LHCN-M2 (cell line): ENCODE results near the gene FABP2. TPM values are rescaled to one million over a fixed set of nuclear protein-coding genes. Genes with fewer than 3 reads are reported as not detected.
"Not testable (repeated sequence)": the region's sequence is repeated elsewhere in the genome, so short reads cannot be mapped to it uniquely, and the experiment has no call there.

ENCODE experiments used
- DNase-seq: peaks from one replicate; pipeline ENCODE4 v3.0.0-alpha.2; 2012; ENCODE audit warnings: low read depth
- polyA plus RNA-seq: library from polyadenylated mRNA; unstranded; fragments of >200 nt; gene quantifications from one replicate; pipeline ENCODE4 v1.2.1, GENCODE V29; 2012; ENCODE audit warnings: missing spikeins
- total RNA-seq: library from RNA; depleted of rRNA; stranded (reverse); fragments of >200 nt; gene quantifications from 2 replicates; pipeline ENCODE4 v1.2.3, GENCODE V29; 2014; rRNA removed

The FABP2 gene
- not detected in 2 replicates for total RNA-seq
- polyA plus RNA-seq, result not detected

DNA sequence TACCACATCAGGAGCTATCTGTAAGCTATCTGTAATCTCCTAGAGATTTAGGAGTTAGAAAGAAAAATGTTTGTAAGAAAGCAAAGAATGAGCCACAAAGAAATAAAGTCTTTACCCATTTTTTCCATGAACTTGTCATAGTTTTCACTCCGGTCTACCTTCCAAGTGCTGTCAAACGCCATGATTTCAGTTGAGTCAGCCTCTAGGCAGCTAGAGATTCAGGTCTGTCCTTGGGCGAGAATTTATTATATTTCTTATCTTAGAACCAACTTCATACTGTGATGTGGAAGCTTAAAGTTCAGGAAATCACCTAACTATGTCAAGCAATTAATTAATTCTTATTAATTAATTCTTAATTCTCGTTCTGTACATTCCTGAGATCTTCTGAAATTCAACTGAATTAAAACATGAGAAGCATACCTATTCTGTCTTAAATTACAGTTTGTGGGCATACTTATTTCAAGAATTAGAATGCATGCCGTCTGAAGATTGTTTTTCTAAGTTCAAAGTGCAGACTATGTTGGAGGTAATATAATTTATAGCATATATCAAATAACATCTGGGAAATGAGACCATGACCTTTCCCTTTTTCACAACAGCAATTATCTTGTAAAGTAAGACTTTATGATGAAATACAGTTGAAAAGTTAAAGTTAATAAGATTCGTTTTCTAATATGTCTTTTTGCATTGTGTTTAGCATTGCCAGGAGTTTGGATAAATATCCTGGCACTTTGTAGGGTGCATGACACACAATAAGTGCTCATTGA lies at the start of gene FABP2:
Gene FABP2, minus strand, starts transcription at position 218 of the 767 bp plus-strand sequence. Its CDS starts 36 bp downstream, at position 182.
- no peak for DNase-seq

DNA sequence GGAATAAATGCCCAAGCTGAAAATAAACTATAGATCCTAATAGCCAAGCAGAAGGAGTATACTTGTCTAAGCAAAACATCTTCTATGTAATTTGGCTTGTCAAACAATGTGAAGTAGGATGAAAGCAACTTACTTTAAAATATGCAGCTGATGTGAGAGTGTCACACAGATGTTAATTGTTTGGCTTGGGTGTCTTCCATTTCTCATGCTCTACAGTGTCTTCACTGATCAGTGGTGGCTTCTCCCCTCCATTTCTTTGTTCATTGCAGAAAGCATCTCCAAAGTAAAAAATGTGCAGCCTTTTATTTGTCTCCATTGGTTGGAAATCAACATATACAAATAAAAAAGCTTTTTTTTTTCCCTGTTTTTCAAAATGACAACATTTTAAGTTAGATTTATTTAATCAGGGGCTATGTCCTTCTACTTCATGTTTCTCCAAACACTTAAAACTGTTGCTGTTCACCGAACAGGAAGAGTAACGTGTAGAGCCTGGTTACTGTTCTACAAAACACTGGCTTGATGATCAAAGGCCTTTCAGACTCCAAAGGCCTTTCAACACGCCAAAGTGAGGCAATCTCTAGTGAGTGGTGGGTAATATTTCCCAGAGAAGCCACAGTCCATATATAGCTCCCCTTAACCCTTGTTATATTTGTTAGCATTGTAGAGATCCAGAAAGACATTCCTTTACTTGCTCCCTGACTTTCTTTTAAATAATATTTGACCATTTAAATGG lies 49.2 kb upstream of the FABP2 start:
- not testable (repeated sequence) for DNase-seq

DNA sequence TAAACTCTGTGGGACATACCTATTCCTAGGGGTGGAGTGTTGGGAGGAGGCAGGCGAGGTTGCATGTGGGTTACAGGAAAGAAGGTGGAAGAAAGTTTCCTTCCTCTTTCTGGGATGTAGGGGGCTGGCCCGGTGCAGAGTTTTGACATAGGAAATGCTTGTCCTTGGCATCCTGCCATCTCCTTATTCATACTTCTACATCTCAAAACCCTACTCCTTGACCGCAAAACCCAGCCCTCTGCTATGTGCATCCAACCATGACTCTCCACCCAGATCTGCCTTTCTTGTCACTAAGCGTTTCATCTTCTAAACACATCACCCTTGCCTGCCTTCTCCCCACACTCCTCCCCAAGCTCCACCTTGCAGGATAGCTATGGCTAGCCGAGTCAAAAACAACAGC lies 48.5 kb upstream of the FABP2 start:
- peak; percentile 69 for DNase-seq

DNA sequence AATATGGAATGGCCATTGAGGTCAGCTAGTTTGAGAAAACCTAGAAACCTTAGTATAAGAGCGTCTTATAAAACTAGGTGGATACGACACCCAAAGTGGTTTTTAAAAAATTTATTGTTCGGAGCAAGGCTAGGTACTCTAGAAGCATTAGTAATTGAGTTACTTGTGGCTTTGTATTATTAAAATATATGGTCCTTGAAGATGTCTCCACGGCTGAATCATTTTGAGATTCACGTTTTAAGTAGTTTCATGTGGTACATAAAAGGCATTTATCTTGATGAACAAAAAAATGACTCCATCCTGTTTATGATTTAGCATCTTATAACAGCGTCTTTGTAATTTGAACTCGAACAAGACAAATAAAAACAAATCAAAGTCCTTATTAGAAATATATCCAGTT lies 44.9 kb upstream of the FABP2 start:
- not testable (repeated sequence) for DNase-seq

DNA sequence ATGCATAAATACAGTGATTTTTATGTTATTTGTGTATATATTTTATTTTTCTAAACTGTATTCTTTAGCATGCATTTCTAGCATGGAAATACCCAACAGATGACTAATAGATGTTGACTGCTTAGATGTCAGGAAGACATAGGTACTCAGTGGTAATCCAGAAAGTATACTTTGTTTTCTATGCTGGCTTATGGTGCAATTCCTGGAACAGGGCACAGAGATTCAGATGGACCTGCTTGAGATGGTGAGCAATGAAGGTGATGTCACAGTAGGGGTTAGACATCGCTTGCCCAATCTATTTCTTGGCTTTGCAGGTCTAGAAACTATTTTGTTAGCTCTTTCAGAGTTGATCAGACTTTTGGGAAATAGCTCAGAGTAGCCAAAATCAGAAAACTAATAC lies 42.3 kb upstream of the FABP2 start:
- DNase-seq, result not testable (repeated sequence)

DNA sequence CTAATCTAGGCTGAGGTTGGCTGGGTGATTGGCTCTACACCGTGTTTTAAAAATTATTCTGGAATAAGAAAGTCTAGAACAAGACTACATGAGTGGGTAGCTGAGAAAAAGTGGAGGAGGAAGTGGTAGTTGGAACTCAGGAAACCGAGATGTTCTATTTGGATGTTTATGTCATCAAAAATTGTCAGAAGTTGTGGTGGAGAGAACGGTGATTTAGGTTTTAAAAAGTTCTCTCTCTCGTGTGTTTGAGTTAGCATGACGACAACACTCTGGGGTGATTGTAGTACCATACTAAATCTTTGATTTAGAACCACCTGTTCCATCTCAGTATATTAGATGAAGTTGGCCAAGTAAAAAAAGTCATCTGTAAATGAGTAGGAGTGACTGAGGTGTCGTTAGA lies 41.4 kb upstream of the FABP2 start:
- not testable (repeated sequence) for DNase-seq

DNA sequence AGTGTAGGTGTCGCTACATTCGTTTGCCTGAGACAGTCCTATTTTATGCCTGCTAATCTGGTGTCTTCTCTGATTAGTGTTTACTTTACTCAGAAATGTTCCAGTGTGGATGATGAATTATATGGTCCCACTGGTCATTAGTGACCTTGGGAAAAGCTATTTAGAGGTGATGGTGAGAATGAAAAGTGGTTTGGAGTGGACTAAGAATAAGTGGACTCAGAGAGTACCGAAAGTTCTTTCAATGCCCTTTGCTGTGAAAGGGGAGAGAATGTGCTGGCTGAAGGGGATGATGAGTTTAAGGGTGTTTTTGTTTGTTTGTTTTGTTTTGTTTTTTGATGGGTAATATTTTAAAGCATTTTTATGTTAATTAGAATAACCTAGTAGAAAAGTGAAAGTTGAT lies 40.5 kb upstream of the FABP2 start:
- DNase-seq, result not testable (repeated sequence)

DNA sequence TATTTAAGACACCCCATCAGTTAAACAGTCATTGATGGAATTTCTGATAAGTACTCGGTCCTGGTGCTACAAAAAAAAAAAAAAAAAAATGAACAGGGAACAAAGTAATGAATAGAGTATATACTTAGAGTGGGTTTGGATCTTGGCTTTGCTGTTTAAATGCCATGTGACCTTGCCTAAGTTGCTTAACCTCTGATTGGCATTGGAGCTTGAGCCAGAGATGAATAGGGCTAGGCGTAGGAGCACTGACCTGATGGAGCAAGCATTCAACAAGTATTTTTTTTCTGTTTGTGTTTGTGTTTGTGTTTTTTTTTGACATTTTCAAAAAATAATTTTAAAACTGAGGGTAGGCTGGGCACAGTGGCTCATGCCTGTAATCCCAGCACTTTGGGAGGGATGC lies 37.9 kb upstream of the FABP2 start:
- DNase-seq, result not testable (repeated sequence)

DNA sequence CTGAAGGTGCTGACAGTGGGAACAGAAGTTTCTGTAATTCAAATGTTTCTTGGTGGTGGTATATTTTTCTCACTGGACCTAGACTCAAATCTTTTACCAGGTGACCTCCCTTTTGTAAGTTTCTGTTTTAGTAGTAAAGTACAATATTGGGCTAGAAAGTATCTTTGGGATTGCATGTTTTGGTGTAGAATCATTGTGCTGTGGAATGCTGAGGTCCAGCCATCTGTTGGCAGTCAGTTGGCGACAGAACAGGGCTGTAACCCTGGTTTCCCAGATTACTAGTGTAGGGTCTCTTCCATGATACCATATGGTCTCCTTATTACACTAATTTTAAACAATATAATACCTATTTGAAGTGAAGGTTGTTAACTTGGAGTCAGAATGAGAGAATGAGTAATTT lies 34.9 kb upstream of the FABP2 start:
- DNase-seq, result peak; percentile 75

DNA sequence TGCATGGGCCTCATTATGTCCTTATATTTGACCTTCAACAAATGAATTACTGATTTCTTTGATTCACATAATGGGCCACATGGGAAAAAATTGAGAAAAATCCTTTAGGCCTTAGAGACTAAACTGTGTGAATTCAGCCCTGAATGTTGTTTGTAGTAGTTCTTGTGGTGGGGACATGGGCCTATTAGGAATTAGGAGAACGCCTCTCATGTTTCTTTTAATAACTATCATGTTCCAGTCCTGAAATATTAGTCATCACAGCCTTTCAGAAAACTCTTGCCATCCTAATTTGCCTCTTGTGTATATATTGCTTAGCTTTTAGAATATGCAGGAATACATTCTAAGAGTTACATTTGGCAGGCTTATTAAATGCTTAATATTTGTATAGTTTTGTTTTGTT lies 34.1 kb upstream of the FABP2 start:
- peak; percentile 63 for DNase-seq

DNA sequence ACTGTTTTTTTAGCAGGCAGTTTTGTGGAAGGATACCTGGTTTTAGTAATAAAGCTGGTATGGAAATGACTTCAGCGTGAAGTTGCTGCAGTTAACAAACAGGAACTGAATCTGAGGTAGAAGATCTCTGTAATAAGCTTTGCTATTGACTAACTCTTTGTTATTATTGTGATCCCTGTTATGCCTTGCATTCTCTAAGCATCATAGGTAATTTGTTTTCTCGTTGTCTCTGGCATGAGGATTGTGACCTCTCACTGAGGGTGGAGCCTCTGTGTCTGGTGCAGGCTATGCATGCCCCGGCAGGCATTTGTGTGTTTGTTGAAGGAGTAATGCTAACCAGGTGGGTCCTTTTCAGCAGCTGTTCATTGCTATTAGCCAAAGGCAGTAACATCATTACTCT lies 31.4 kb upstream of the FABP2 start:
- DNase-seq, result not testable (repeated sequence)

DNA sequence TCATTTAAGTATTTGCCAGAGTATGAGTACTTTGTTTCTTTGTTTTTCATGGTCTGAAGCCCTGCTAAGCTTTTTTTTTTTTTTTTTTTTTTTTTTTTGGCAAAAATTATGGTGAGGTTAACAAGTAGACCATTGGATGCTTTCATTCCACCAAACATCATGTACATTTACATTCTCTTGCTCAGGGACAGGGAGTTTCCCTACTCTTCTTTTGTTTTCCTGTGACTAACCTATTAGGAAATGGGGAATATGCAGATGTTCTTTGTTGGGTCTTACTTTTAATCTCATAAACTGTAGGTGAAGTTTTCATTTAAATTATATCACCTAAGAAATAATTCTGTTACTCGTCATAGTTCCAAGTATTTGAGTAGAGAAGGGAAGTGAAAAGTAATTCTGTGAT lies 26.2 kb upstream of the FABP2 start:
- not testable (repeated sequence) for DNase-seq

DNA sequence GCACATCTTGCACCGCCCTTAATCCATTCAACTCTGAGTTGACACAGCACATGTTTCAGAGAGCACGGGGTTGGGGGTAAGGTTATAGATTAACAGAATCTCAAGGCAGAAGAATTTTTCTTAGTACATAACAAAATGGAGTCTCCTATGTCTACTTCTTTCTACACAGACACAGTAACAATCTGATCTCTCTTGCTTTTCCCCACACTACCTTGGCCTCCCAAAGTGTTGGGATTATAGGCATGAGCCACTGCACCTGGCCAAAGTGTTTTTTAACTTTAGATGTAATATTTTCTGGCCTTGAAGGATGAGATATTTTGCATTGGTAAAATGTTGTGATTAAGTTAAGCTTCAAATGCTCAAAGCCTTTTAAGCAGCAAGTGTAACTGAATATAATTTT lies 21.4 kb upstream of the FABP2 start:
- DNase-seq, result not testable (repeated sequence)

DNA sequence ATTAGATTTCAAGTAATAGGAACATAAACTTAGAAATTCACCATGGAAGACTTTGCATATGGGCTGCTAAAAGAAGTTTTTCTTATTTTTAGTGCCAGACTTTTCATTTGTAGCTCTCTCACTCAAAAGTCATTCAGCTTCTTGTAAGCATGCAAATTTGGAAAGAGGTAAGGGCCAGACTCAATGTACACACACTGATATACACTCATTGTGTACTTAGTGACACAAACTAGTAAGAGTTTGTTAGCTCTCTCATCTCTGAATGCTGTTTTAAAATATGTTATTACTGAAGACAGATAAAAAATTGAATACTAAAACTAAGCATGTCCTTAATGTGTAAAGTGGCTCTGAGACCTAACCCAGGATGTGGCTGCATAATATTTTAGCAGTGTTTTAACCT lies 18.0 kb upstream of the FABP2 start:
- not testable (repeated sequence) for DNase-seq

DNA sequence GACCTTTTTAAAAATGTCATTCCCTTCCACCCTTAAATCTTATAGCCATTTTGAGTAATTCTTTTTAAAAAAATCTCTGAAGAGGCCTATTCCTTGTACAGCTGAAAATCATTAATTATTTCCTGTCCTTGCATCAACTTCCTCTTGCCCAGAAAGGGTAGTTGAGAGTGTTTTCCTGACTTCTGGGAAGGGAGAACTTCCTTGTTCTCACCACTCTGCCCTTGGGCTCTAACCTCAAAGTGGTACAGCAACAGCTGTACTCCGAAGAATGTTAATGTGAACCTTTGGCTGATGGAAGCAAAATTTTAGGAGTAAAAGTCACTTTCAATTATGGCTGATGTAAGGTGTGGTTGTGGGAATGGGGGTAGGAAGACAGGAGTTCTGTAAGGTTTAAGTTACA lies 15.1 kb upstream of the FABP2 start:
- peak; percentile 70 for DNase-seq

DNA sequence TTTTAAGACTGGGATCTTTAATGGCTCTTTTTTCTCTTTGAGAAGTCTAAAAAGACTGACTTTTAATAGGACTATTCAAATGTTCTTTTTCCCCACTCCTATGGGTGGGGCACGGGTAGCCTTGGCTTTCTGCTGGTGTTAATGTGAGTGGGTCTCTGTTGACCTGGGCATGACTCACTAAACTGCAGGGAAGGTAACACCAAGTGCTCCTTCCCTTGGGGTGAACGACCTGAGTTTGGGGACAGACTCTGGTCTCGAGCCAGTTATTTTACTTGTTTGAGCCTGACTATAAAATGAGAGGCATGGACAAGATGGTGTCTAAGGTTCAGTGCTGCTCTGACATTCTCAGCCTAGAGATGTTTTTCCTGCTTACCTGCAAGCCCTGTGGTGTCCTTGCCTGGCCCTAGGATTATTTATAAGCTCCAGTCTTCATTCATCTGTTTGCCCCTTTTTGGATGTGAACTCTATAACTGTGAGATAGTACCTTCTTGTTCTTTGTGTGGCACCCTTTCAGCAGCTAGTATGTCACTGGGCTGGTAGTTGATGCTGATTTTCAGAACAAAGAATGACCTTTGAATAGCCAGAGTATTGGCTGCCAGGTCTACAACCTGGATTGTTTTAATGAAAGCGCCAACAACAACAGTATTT lies 14.5 kb upstream of the FABP2 start:
- DNase-seq, result not testable (repeated sequence)

DNA sequence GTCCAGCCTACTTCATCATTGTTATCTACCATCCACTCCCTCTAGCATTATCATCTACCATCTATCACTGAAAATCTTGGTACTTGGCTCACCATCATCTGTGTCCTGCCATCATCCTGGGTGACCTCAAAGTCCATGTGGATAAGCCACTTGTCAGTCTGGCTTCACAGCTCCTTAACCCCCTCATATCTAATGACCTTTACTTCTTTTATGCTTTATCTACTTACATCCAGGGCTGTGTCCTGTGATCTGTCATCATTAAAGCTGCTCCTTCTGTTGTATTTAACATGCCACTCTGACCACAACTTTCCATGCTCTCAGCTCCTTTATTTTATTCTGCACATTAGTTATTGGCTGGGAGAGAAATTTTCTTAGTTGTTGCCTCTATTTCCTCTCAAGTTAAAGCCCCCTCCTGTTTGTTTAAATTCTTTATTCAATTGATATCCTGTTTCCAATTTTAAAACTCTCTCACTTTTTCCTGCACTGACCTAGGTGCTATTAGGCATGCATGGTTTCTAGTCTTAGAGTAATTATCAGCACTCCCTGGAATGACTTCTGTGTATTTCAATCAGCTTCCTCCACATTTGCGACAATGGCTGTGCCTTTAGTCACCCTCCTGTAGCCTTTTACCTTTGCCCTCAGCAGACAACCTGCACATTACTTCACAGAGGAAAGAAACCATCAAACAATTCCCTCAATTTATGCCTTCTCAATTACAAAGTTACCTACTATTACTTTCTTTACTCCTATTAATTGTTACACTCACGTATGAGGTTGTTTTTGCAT lies 8.1 kb upstream of the FABP2 start:
- DNase-seq, result no peak

DNA sequence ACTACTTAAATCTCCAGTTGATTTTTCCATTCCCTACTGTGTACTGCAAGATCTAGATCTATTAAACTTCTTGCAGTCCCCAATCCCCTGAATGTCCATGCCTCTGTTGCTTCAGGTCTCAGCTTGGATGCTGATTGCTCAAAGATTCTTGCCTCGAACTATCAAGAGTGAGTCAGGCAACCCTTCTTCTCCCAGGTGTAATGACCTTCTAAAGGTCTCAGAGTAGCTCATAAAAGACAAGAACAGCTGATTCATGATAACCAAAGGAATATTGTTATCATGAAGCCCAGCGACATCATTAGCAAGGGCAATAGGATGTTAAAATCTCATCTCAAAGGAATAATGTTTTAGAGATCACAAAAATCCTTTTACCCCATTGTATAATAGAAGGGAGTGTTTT lies 6.8 kb upstream of the FABP2 start:
- DNase-seq, result no peak

DNA sequence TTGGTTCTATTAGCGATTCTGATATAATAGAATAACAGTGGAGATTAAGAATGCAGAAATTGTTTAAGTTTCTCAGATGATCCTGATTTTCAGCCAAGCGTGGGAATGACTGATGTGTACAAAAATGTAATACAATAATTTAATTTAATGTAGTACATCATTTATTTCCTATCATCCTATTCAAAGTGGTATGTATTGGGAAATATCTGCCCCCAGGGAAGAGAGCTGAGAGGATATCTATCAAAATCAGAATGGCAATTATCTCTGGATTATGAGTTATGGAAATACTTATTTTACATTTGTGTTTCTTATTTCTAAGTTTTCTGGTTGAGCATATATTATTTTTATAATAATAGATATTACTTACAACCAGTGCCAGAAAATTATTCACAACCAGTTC lies 3.9 kb downstream of the FABP2 start:
- no peak for DNase-seq

DNA sequence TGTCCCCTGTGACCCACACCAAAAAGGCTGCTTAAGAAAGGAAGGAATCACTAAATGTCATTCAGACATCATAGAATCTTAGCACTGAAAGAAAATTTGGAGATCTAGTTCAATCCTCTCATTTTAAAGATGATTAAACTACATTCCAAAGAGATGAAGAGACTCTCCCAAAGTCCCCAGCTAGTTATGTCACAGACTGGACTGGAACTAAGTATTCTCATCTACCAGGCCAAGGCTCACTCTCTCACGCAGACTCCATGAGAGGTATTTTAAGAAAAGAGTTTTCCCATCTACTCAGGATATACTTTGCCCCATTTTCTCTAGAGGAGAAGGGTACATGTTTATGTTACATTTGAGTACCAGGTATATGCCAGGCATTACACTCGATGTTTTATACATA lies 6.9 kb downstream of the FABP2 start:
- DNase-seq, result peak; percentile 35

DNA sequence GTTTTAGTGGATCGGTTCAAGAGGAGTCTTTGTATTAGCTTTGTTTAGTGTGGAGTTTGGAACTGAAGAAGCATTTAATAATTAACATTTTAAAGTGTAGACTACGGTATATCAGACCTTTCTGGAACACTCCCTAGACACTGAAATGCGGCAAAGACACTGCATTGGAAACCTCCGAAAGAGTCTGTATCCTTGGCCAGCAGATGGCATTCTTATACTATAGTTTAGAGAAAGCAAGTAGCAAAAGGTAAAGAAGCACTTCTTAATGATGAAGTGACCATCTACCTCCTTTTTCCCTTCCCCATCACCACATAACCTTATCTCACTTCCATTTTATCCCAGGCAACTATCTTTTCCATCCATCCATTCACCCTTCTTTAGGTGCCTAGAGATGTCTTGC lies 7.6 kb downstream of the FABP2 start:
- peak; percentile 67 for DNase-seq

DNA sequence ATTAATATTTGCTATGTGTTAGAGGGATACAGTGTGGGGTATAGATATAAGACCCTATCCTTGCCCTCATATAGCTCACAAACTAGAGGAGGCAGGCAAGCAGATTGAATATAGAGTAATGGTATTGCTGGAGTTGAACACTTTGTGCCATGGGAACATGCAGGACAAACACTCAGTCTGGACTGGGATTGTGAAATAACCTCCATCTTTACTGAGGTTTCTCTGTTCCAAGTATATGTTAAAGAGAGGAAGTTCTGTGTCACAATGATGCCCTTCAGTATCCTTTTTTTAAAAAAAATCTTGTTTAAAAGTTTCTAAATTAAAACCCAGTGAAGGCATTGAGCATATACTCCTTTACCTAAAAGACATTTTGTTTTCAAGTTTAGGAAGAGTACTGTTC lies 8.7 kb downstream of the FABP2 start:
- DNase-seq, result no peak
